NCI-H2227 treated with DMSO at 0.1 percent for 48 hours (cell line): ENCODE results near the gene TCOF1.
A peak's percentile ranks its signal among the peaks of the same experiment; 100 is the strongest.
"Not testable (repeated sequence)": the region's sequence is repeated elsewhere in the genome, so short reads cannot be mapped to it uniquely, and the experiment has no call there.

Experiments used
- DNase-seq: peaks from one replicate; lab custom pipeline; 2025; lab: John Stamatoyannopoulos, UW

TCOF1 gene

DNA sequence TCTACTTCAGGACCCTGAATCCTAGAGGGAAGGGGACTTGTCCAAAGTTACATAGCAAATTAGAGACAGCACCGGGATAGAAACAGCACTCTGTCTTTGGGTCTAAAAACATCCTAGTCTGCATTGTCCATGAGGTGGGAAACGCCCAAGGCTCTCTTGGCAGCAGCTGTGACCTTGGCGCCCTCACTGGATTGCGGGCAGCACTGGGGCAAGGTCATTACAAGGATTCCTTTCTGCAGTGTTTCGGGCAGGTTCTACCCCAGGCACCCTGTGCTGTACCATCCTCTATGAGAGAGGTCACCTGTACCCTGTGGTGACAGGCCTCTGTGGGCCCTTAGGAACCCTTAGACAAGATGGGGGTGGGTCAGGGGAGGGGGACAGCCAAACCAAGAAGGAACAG is 46.6 kb downstream of the TCOF1 start:
- no peak for DNase-seq

DNA sequence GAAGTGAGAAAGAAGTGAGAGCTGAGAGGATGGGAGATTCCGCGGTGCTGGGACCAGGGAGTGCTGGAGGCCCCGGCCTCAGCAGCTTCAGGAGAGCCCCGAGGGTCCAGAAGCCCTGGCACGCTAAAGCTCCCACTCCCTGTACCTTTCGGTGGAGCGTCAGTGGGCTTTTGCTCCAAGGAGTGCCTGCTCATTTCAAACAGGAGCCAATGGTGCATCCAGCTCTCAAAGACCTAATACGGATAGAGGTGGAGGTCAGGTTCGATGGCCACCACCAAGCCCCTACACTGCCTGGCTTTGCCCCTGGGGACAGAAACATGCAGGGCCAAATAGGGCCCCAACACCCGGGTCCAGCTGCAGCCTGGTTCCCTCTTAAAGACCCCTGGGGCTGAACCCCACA is 47.0 kb downstream of the TCOF1 start:
- DNase-seq: no peak

DNA sequence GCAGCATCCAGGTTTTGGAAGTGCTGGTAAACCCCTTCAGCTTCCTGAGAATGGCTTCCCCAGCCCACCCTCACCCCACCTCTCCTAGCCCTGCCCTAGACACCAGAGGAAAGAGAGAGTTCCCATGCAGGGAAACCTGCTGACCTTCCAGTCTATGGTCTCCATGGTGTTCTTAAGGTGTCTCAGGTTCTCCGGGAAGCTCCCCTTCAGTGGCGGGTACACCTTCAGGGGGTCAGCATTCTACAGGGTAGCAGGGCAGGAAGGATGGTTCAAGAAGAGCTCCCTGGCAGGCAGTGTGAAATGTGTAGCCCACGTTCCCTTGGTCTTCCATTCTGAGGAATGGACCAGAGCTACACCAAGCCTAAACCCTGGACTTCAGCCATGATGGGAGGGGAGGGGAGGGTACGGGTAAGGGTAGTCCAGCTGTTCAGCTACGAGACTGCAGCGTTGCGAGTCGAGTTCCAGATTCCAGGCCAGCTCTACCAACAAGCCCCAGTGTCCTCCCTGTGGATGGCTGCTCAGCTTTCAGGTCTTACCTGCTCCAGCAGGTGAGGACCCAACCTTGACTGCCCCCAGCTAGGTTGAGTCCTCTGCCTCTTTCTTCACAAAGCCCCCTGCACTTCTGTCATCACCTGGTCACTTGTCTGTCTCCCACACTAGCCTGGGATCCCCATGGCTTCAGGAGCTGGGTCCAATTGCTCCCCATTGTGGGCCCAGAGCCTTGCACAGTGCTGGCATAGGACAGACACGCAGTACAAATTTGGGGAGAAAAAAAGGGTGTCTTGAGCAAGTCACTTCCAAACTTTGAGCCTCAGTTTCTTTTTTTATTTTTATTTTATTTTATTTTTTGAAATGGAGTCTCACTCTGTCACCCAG is 47.7 kb downstream of the TCOF1 start:
- no peak for DNase-seq

DNA sequence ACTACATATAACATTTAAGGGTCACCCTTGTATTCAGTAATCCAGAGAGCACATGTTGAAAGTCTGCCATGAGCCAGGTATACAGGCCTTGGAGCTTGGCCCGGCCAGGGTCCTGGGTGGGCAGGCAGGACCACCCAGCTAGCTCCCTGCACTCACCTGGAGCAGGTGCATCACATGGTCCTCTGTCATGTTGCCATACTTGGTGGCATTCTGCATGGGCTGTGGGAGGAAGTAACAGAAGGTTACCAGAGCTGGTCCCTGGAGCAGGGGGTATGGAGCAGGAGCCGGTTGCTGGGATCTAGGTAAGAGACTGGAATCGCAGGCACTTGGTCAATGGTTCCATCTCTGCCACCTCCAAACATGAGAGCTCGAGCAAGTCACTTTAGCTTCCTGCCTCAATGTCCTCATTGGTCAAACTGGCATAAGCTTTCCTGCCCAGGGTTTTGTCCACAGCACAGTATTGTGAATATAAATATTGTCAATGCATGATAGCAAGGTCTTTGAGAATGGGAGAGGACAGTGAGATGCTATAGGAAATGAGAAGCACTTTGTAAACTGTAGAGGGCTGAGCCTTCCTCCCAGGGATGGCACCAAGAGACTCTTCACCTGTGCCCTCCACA is 48.7 kb downstream of the TCOF1 start:
- no peak for DNase-seq

DNA sequence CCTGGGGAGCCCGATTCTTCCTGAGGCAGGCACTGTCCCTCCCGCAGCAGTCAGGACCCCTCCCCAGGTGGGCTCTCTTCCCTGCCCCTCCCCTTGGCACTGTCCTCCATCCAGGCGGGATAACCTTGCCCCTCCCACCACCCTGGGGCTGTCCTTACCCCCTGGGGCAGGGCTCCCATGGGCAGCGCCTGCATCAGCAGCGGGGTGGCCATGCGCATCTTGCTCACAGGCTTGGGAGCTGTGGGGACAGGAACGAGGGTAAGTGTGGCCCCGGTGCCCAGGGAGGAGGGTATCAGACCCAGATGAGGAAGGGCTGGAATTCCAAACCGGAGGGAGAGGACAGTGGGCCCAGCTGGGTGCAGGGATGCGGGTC is 49.2 kb downstream of the TCOF1 start:
- DNase-seq: no peak

DNA sequence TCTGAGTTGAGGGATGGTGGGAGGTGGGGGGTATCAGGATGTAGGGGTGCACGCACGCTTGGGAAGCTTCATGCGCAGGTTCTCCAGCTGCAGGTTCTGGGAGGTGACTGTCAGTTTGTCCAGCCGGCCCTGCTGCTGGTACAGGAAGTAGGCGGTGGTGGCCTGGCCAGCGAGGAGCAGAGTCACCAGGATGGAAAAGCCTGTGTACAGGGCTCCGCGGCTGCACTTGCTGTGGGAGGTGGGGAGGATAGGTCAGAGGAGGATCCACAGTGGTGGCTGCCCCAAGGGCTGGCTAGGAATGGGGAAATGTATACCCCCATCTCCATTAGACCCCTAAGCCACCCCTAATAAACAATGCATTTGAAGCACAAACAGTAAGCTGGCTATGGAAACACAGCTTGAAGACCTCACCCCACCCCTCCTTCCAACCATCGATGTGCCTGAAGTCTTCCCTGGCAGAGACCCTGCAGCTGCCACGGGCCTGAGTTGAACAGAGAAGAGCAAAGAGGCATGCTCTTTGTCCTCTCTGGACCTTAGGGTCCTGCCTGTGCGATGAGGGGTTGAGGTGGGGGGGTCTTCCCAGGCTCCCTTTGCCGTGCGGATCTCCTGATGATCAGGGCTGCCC is 49.7 kb downstream of the TCOF1 start:
- no peak for DNase-seq

DNA sequence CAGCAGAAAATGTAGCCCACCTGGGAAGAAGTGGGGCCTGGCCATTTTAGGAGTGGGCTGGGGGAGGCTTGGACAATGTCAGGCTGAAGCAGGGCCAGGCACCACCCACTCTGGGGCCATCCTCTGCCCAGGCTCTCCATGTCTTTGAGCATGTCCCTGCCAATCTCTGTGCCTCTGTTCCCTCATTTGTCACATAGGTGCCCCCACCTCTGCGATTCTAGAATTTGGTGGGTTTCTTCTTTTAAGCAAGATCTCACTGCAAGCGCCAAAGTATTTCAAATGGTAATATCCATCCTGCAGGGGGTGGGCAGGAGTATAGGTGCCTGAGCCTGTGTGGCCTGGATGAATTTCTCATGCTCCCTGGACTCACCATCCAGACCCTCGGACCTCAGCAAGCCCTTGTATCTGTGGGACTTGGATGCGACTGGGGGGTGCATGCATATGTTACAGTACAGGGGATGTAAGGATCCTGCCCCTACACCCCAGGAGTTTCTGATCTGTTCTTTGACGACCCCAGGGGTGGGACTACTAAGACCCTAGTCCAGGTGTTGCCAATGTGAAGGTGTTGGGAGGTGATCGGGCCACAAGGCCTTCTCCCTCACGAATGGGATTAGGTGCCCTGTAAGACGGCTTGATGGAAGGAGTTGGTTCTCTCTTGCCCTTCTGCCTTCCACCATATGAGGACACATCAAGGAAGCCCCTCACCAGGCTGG is 50.9 kb downstream of the TCOF1 start:
- DNase-seq: no peak

DNA sequence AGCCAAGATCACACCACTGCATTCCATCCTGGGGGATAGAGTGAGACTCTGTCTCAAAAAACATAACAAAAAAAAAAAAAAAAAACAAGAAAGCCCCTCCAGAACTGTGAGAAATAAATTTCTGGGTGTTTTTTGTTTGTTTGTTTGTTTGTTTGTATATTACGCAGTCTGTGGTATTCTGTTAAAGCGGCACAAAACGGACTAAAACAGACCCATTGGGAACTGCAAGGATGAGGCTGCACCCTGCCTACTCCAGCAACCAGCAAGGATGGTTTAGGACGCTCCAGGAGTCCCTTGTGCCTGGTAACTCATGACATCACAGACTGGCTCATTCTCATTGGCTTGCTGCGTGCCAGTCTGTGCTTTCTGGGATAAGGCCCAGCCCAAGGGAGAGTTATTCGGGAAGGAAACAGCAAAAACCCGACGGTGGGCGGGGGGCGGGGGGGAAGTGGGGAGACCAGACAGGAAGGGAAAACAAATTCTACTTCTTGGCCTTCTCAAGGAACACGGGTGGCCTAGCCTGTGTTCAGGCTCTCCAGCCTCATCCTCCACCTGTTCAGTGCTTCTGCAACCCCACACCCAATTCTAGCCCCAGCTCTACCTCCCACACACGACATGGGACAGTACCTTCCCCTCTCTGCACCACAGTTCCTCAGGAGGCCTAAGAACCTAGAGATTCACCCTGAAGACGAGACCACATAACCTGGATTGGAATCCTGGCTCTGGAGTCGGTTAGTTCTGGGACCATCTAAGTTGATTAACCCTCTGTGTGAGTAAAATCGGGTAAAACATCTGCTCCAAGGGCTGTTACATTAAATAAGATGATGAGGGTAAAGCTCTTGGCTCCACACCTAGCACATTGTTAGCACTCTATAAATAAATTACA is 52.4 kb downstream of the TCOF1 start:
- DNase-seq: peak; percentile 80

DNA sequence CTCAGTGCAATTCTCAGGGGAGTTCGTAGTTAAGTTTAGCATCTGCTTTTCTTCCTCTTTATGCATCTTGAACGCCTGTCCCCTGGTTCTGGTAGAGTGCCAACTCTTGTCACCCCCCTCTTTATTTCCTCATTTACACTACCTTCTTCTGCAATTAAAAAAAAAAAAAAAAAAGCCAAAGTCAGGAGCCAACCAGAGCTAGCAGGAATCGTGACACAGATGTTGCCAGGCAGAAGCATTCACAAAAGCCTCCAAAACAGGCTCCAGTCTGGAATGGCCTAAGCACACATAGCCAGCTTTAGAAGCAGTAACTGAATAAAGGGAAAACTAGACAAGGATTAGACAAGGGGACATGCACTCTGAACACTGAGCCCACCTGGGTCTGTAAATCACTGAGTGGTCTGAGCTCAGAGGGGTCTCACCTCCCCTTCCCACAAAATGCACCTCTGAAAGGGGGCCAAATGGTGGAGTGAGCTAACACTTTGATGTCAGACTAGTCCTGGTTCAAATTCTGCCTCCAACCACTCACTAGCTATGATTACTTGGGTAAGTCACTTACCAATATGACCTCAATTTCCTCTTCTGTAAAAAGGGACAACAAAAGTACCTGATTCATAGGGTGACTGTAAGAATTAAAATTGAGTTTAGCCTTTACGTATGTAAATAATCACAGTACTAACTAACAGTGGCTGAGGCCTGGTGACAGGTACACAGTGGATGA is 53.2 kb downstream of the TCOF1 start:
- peak; percentile 16 for DNase-seq

DNA sequence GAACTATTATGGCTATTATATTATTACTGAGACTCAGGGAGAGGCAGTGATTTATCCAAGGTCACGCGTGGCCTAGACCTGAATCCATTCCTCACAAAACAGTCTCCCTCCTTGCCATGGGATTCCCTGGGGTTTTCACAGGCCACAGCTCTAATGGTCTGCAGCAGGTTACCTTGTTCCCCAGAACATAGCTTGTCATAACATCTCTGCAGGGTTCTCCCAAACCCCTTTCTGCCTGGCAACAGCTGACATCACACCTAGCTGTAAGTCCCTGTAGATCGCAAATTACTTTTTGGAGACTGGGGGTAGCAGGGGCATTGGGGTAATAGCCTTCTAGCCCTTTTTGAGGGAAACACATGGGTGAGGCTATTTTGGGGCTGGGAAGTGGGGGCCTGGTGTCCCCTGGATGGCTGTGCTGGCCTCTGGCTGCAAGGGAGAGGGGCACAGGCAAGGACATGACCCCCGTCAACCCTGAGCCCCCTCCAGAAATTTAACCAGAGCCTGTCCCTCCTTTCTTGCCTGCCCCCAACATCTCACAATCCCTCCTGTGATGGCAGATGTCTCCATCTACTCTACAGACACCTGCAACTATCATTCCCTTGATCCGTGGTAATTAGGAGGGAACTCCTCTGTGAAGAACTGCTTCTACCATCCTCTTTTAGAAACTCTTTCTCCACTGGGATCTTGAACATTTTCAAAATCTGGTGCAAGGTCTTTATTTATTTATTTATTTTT is 53.9 kb downstream of the TCOF1 start:
- DNase-seq: no peak

DNA sequence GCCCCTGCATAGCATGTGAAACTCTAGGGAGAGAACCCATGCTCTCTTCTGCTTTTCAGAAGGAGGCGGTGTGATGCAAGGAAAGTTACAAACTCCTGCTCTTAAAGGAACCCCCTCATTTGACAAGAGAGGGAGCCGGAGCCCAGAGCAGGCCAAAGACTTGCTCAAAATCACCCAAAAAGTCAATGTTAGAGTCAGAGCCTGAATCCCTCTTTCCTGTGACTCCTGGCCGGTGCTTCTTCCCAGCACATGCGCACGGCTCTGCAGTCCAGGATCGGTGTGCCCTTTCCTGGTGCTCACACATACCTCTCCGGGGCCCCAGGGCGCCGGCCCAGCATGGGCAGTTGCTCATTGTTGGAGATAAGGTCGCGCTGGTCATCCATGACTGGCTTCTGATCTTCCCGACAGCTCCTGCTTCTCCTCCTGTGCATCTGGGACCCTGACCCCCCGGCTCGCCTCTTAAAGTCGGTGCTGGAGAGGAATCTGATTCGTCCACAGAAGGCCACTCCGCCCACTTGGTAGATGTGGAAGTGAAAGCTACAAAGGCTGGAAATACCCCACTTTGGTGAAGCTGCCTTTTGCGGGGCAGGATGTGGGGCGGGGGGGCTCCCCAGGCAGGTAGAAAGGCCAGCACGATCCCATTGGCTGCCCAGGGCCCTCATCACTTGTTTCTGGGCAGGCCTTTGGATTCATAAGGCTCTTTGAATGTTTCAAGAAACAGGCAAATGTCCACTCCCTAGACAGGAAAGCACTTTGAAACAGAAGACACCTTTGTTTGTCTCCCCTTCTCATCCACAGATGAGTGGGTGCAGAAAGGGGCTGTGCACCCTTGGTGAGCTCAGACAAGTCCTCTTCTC is 55.0 kb downstream of the TCOF1 start, which contains the start of gene CD74:
CD74 (minus strand) TSS at position 592 of the 857 bp plus-strand sequence; CDS start at position 431, 161 bp downstream.
- DNase-seq: peak; percentile 12

DNA sequence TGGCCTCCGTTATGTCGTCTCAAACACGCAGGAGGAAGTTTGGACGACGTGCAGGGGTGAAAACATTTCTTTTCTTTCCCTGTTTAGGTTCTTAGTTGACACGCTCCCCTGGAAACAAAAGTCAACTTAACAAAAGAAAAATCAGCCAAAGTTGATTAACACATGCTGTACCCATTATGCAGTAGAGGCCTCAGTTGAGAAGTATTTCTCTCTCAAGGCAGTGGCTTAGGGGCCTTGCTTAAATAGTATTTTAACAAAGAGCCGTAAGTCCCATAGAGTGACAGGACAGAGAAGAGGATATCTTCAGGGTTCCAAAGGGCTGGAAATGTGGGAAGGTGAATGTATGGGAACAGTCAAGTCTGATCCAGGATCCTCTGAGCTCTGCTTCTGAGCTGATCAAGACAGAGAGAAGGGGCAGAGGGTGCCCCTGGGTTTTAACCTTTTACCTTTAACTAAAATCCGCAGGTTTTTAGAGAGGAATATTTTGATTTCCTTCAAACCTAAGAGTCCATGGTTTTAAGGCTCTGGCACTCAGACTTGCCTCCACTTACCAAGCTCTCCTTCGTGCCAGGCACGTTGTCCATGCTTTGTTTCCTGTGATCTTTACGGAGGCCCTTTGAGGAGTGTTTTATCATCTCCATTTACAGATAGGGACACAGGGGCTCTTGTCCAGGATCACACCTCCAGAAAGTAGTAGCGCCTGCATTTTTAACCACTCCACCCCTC is 55.8 kb downstream of the TCOF1 start:
- no peak for DNase-seq

DNA sequence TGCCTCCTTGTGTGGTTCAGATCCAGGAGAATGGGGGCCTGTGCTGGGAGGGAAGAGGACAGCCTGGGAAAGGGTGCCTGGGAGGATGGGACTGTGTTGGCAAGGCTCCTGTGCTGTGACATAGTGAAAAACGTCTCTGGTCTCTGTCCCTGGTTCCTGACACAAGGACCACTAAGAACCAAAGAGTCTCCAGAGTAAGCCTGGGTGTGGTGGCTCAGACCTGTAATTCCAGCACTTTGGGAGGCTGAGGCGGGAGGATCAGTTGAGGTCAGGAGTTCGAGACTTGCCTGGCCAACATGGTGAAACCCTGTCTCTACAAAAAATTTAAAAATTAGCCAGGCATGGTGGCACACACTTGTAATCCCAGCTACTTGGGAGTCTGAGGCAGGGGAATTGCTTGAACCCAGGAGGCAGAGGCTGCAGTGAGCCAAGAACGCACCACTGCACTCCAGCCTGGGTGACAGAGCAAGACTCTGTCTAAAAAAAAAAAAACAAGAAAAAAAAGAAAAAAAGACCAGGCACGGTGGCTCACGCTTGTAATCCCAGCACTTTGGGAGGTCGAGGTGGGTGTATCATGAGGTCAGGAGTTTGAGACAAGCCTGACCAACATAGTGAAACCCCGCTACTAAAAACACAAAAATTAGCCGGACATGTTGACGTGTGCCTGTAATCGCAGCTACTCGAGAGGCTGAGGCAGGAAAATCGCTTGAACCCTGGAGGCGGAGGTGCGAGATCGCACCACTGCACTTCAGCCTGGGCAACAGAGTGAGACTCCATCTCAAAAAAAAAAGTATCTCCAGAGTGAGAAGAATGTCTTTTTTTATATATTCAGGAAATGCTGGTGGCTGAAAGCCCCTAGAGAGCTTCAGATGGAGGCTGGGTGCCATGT is 56.6 kb downstream of the TCOF1 start:
- not testable (repeated sequence) for DNase-seq

DNA sequence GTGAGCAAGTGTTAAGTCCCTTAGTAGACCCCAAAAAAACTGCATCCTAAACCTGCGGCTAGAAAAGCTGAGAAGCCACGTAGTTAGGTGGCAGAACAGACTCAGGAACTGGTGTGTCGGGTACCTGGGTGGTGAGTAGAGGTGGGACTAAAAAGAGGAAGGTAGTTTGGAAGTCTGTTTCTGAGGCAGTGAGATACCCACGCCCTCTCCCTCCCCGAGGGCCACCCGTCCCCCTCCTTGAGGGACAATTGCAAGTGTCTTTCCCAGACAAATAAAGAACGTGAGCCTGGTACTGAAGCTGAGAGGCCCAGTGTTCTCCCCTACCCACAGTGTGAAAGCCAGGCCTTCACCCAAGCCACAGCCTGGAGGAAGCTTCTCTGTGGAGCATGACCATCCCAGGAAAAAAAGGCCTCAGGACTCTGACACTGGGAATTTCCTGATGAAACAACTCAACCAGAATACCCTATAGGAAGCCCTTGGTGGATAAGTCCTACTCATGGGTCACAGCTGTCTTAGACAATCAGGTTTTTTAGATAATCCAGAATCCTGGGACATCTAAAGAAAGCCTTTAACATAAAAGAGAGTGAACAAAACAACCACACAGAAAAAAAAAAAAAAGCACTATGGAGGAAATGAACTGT is 62.3 kb downstream of the TCOF1 start:
- DNase-seq: no peak

DNA sequence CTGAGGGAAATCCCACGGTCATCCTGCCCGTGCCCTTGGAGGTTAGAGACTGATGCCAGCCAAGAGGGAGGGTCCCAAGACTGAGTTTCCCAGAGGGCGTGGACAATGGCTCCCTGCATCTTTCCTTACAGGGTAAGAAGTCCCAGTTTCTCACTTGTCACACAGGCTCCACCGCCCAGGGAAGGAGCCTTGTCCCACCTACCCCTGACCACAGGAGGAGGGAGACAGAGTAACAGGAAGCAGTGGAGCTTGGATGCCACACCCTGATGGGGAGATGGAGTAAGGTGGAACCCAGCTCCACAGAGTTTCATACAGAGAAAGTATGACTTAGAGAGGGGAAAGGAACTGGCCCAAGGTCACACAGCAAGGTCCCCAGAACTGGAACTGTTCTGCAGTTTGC is 64.6 kb downstream of the TCOF1 start:
- no peak for DNase-seq

DNA sequence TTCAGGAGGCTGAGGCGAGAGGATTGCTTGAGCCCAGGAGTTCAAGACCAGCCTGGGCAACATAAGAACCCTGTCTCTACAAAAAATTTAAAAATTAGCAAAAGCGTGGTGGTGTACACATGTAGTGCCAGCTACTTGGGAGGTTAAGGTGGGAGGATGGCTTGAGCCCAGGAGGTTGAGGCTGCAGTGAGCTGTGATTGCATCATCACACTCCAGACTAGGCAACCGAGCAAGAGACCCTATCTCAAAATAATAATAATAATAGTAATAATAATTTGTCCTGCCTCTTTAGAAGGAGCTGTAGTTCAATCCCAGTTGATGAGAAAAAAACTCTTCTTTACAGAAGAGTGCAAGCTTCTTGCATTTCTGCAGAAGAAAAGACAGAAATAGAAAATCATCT is 65.3 kb downstream of the TCOF1 start:
- no peak for DNase-seq

DNA sequence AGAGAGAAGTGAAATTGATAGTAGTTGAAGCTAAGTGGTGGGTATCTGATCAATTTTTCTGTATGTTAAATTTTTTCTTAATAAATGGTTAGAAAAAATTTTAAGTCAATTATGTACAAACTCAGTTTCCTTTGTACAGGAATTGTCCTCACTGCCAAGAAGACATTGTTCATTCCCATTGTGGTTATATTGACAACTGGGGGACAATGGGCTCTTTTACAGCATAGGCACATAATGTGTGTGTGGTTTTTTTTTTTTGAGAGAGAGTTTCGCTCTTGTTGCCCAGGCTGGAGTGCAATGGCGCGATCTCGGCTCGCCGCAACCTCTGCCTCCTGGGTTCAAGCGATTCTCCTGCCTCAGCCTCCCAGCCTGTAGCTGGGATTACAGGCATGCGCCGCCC is 68.7 kb downstream of the TCOF1 start:
- DNase-seq: not testable (repeated sequence)
